ENCODE measurements around the gene ELFN2. TPM values are rescaled to one million over a fixed set of nuclear protein-coding genes. Genes with fewer than 3 reads are reported as not detected.

The ELFN2 gene
- total RNA-seq, 1 experiment from 2014 or later: 2.8 TPM

DNA sequence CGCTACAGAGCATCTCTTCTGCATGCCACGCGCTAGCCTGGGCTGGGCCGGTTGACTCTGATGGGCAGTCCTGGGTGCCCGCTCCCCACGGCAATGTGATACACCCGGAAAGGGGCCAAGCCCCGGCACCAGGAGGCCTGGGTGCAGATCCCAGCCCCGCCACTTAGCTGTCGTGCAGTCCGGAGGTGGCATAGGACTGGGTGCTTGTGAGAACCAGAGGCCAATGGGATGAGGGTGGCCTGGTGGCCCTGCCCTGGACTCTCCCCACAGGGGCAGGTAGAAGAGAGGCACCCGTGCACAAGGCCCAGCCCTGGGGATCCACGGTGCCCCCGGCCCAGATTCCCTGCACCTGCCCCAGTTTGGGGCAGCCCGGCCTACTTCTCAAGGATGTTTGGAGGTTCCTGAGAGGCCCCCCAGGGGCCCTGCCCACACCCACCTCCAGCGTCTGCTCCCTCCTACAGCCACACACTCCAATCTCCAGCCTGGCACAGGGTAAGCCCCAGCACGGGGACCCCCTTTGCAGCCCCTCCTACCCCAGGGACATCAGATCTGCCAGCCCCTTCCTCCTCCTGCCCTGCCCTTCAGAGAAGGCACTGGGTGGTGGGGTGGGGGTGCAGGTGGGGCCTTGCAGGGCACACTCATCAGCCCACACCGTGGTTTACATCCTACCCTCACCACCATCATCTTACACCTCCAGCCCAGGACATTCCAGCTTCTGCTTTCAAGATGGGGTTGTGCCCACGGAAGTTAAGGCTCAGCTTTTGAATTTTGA, 78.0 kb downstream of the ELFN2 start:
- BruUV-seq (replicated peaks): no TSS peak
- Mint-ChIP-seq H3K27me3 (ENCODE audit: unreplicated experiment) (no peaks in the 10 kb centered on the region), H3K4me3 (ENCODE audit: low read depth, unreplicated experiment) (no peak overlapping the region), H3K9me3 (ENCODE audit: low read depth, unreplicated experiment) (no peaks in the 10 kb centered on the region), H3K36me3 (ENCODE audit: insufficient read depth, unreplicated experiment) (no peaks in the 10 kb centered on the region), H3K27ac (ENCODE audit: unreplicated experiment) (no peak overlapping the region), H3K4me1 (ENCODE audit: low read depth, unreplicated experiment) (peaks cover 13% of the 10 kb centered on the region)
- CTCF ChIA-PET: no interaction called here
- no peak for DNase-seq
- intact Hi-C loops (cut with micrococcal nuclease; ENCODE audit: unreplicated experiment): no loop called here
- TF ChIP-seq, protein P1, sequence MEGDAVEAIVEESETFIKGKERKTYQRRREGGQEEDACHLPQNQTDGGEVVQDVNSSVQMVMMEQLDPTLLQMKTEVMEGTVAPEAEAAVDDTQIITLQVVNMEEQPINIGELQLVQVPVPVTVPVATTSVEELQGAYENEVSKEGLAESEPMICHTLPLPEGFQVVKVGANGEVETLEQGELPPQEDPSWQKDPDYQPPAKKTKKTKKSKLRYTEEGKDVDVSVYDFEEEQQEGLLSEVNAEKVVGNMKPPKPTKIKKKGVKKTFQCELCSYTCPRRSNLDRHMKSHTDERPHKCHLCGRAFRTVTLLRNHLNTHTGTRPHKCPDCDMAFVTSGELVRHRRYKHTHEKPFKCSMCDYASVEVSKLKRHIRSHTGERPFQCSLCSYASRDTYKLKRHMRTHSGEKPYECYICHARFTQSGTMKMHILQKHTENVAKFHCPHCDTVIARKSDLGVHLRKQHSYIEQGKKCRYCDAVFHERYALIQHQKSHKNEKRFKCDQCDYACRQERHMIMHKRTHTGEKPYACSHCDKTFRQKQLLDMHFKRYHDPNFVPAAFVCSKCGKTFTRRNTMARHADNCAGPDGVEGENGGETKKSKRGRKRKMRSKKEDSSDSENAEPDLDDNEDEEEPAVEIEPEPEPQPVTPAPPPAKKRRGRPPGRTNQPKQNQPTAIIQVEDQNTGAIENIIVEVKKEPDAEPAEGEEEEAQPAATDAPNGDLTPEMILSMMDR (IDR thresholded peaks at IDR 0.05; ENCODE audit: unreplicated experiment): no peak

- peaks cover 16% of the 10 kb centered on the region for H3K27me3 Mint-ChIP-seq (ENCODE audit: unreplicated experiment)
- H3K27ac Mint-ChIP-seq (ENCODE audit: unreplicated experiment): no peak overlapping the region
- H3K4me3 Mint-ChIP-seq (ENCODE audit: low read depth, unreplicated experiment): no peak overlapping the region
- H3K4me1 Mint-ChIP-seq (ENCODE audit: low read depth, unreplicated experiment): no peaks in the 10 kb centered on the region
- BruUV-seq (replicated peaks): no TSS peak
- CTCF ChIA-PET: interaction anchor here (0.6 kb wide), 1 partner anchor 297 kb away, joined by 14 read pairs; no protein-coding TSS in a partner anchor
- intact Hi-C loops (cut with micrococcal nuclease; ENCODE audit: unreplicated experiment): no loop called here
- H3K9me3 Mint-ChIP-seq (ENCODE audit: low read depth, unreplicated experiment): no peaks in the 10 kb centered on the region
- TF ChIP-seq, protein P1 (IDR thresholded peaks at IDR 0.05; ENCODE audit: unreplicated experiment): no peak
- DNase-seq: no peak
- H3K36me3 Mint-ChIP-seq (ENCODE audit: insufficient read depth, unreplicated experiment): no peaks in the 10 kb centered on the region
Observed at GRCh38 chr22:37346505-37346895, 80.8 kb downstream of the ELFN2 start.

DNA sequence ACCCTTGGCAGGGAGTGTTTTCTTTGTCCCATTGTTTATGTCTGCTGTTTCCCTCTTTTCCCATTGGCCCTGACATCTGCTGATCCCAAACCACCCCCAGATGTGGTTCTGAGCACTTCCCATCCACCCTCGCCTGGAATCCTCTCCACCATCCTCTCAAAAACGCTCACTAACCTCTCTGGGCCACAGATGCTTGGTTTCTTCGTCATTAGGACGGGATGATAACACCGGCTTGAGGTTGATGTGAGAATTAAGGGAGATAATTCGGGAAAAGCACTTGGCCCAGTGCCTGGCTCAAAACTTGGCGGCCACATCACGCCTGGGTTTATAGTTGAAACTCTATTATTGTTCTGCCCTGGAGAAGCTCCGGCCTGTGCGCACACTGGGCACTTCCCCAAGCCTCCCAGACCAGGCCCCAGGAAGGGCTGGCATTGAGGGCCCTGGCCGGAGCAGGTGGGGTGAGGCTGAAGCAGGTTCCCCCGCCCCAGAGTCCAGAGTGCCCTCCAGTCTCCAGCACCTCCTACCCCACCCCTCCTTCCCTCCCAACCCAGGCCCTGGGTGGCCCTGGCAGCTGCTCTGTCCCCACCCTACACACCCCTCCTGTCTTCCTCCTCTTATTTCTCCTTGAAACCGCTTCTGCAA, 81.3 kb downstream of the ELFN2 start:
- Mint-ChIP-seq H3K27me3 (ENCODE audit: unreplicated experiment) (peaks cover 21% of the 10 kb centered on the region), H3K4me1 (ENCODE audit: low read depth, unreplicated experiment) (peaks cover 1% of the 10 kb centered on the region), H3K27ac (ENCODE audit: unreplicated experiment) (no peak overlapping the region), H3K4me3 (ENCODE audit: low read depth, unreplicated experiment) (no peak overlapping the region), H3K36me3 (ENCODE audit: insufficient read depth, unreplicated experiment) (no peaks in the 10 kb centered on the region), H3K9me3 (ENCODE audit: low read depth, unreplicated experiment) (no peaks in the 10 kb centered on the region)
- CTCF ChIA-PET: interaction anchor here (0.6 kb wide), 1 partner anchor 86 kb away, joined by 3 read pairs; no protein-coding TSS in a partner anchor
- TF ChIP-seq, protein P1 (IDR thresholded peaks at IDR 0.05; ENCODE audit: unreplicated experiment): no peak
- no TSS peak for BruUV-seq (replicated peaks)
- no peak for DNase-seq
- intact Hi-C loops (cut with micrococcal nuclease; ENCODE audit: unreplicated experiment): no loop called here

GRCh38 chr22:37344735-37345449, 82.4 kb downstream of the ELFN2 start:
- no peak overlapping the region for H3K4me3 Mint-ChIP-seq (ENCODE audit: low read depth, unreplicated experiment)
- intact Hi-C loops (cut with micrococcal nuclease; ENCODE audit: unreplicated experiment): no loop called here
- peaks cover 32% of the 10 kb centered on the region for H3K27me3 Mint-ChIP-seq (ENCODE audit: unreplicated experiment)
- H3K4me1 Mint-ChIP-seq (ENCODE audit: low read depth, unreplicated experiment): peaks cover 9% of the 10 kb centered on the region
- CTCF ChIA-PET: no interaction called here
- TF ChIP-seq, protein P1 (IDR thresholded peaks at IDR 0.05; ENCODE audit: unreplicated experiment): no peak
- H3K27ac Mint-ChIP-seq (ENCODE audit: unreplicated experiment): no peak overlapping the region
- no TSS peak for BruUV-seq (replicated peaks)
- H3K36me3 Mint-ChIP-seq (ENCODE audit: insufficient read depth, unreplicated experiment): no peaks in the 10 kb centered on the region
- DNase-seq: no peak
- H3K9me3 Mint-ChIP-seq (ENCODE audit: low read depth, unreplicated experiment): no peaks in the 10 kb centered on the region
